Measurements from ENCODE around the gene DYNLT2.

DYNLT2 gene

DNA sequence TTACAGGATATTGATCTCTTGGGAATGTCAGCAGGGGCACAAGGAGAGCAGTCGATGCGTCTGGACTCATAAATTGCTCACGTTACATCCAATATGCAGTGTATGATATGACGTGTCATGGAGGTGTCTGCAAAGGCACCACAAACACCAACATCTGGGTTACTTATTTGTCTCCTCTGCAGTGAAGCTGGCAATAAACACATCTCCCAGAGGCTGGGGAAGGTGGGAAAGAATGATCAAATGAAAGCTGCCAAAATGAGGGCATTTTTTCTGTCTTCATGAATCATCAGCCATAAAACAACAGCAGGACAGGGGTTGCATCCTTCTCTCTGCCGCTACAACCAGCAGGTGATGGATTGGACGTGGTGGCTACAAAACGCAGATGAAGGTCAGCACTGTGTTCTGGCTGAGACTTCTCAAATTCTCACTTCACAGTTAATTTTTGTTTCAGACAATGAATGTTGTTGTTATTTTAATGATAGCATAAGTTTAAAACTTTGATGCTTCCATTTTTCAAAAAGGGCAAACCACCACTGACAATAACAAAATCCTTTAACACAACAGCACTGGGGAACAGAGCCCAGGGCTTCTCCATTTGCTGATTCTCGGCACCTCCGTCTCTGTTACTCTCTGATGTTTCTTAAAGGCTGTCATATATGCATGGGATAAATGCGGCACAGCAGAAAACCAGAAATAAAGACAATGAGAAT is 47.5 kb upstream of the DYNLT2 start:
- no peak overlapping the region for H3K9ac ChIP-seq
- no peaks in the 10 kb centered on the region; the same call in 1 of the 2 replicates for H3K27me3 ChIP-seq (ENCODE audit: insufficient read depth, low read depth)
- H3K79me2 ChIP-seq (ENCODE audit: insufficient read depth, low read depth) = no peaks in the 10 kb centered on the region
- no peaks in the 10 kb centered on the region for H4K20me1 ChIP-seq (ENCODE audit: insufficient read depth)
- H3K4me1 ChIP-seq (ENCODE audit: low read depth, poor library complexity, severe bottlenecking) = peaks cover 42% of the 10 kb centered on the region
- TF ChIP-seq, protein P1, sequence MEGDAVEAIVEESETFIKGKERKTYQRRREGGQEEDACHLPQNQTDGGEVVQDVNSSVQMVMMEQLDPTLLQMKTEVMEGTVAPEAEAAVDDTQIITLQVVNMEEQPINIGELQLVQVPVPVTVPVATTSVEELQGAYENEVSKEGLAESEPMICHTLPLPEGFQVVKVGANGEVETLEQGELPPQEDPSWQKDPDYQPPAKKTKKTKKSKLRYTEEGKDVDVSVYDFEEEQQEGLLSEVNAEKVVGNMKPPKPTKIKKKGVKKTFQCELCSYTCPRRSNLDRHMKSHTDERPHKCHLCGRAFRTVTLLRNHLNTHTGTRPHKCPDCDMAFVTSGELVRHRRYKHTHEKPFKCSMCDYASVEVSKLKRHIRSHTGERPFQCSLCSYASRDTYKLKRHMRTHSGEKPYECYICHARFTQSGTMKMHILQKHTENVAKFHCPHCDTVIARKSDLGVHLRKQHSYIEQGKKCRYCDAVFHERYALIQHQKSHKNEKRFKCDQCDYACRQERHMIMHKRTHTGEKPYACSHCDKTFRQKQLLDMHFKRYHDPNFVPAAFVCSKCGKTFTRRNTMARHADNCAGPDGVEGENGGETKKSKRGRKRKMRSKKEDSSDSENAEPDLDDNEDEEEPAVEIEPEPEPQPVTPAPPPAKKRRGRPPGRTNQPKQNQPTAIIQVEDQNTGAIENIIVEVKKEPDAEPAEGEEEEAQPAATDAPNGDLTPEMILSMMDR (conservative IDR thresholded peaks at IDR 0.05; ENCODE audit: low read depth, low read length) = no peak
- no peak overlapping the region for H3K4me2 ChIP-seq
- no peak overlapping the region for H3K27ac ChIP-seq
- no peak overlapping the region; the same call in 1 of the 2 replicates for H2AFZ ChIP-seq (ENCODE audit: low read depth)
- no peaks in the 10 kb centered on the region for H3K36me3 ChIP-seq (ENCODE audit: insufficient read depth)
- no peak overlapping the region for H3K4me3 ChIP-seq (IDR thresholded peaks at IDR 0.05; ENCODE audit: insufficient read depth, low read depth, low read length)

DNA sequence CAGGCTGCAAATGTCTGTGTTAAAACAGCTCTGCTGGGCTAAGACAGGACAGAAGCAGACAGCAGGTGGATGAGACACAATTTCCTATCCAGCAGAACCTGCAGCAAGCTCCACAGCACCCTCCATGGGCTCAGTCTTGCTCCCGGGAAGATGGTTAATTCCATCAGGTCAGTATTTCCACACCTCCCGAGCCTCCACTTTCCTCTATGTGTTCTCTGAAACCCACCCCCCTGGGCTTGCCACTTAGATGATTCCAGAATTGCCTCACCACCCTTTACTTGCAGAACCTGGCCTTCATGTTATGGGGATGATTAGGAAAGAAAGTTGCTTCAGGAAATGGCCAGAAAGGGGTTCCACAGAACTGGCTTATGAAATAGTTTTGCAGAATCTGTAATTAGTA is 43.8 kb upstream of the DYNLT2 start:
- H3K4me3 ChIP-seq (IDR thresholded peaks at IDR 0.05; ENCODE audit: insufficient read depth, low read depth, low read length) = no peak overlapping the region
- H3K4me2 ChIP-seq = no peak overlapping the region
- no peaks in the 10 kb centered on the region for H3K36me3 ChIP-seq (ENCODE audit: insufficient read depth)
- H4K20me1 ChIP-seq (ENCODE audit: insufficient read depth) = no peaks in the 10 kb centered on the region
- H3K79me2 ChIP-seq (ENCODE audit: insufficient read depth, low read depth) = no peaks in the 10 kb centered on the region
- no peak overlapping the region for H3K27ac ChIP-seq
- H3K27me3 ChIP-seq (ENCODE audit: insufficient read depth, low read depth) = no peaks in the 10 kb centered on the region; the same call in 1 of the 2 replicates
- TF ChIP-seq, protein P1 (conservative IDR thresholded peaks at IDR 0.05; ENCODE audit: low read depth, low read length) = no peak
- no peak overlapping the region for H3K9ac ChIP-seq
- no peak overlapping the region for H2AFZ ChIP-seq (ENCODE audit: low read depth)
- peaks cover 15% of the 10 kb centered on the region for H3K4me1 ChIP-seq (ENCODE audit: low read depth, poor library complexity, severe bottlenecking)

DNA sequence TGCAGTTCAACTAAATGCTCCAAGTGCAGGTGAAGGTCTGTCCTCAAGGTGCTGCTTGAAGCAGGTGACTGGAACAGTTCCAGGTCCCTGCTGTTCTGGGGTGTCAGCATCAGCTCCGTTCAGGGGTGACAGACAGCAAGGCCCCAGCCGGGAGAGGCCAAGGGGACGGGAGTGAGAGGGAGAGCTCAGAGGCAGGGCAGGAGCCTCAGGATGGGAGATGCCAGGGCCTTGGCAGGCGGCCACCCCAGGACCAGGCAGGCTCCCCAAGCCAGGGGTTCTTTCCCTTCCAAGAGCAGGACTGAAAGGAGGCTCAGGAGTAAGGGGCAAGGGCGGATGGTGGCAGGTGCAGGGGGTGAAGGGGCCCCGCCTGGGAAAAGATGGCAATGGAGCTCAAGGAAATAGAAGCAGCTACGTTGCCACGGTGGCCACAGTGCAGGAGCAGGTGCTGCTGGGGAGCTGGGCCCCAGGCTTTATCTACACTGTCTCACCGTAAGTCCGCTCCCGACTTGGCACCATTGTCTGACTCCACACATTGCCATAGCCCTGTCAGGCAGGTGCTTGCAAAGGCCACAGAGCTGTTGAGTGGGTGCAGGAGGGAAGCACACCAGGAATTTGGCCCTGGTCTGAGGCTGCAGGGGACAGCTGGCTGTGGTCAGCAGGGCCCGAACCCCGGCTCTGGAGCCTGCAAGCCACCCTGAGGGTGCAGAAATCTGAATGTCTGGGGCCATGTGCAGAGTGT is 43.1 kb upstream of the DYNLT2 start:
- TF ChIP-seq, protein P1 (conservative IDR thresholded peaks at IDR 0.05; ENCODE audit: low read depth, low read length) = no peak
- no peak overlapping the region for H3K4me2 ChIP-seq
- no peaks in the 10 kb centered on the region; the same call in 1 of the 2 replicates for H3K27me3 ChIP-seq (ENCODE audit: insufficient read depth, low read depth)
- H4K20me1 ChIP-seq (ENCODE audit: insufficient read depth) = no peaks in the 10 kb centered on the region
- H3K4me1 ChIP-seq (ENCODE audit: low read depth, poor library complexity, severe bottlenecking) = peaks cover 13% of the 10 kb centered on the region
- H3K4me3 ChIP-seq (IDR thresholded peaks at IDR 0.05; ENCODE audit: insufficient read depth, low read depth, low read length) = no peak overlapping the region
- no peak overlapping the region for H2AFZ ChIP-seq (ENCODE audit: low read depth)
- no peaks in the 10 kb centered on the region for H3K79me2 ChIP-seq (ENCODE audit: insufficient read depth, low read depth)
- H3K9ac ChIP-seq = no peak overlapping the region
- H3K27ac ChIP-seq = no peak overlapping the region
- no peaks in the 10 kb centered on the region for H3K36me3 ChIP-seq (ENCODE audit: insufficient read depth)

DNA sequence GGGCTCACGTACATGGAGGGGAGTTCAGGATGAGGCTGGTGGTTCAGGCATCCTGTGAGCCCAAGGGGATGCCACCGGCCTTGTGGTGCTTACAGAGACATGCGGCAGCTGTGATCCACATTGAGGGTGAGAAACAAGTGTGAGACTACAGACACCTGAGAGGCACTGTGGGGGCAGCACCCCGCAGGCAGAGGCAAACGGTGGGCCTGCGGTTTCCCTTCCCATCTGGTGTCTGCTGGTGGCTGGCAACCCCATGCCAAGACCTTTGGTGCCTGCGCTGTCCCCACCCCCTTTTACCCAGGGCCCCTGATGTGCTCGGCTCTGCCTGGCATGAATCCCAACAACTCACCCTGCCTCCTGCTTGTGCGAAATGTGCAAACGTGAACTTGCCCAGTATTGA is 42.0 kb upstream of the DYNLT2 start:
- no peak overlapping the region for H3K9ac ChIP-seq
- H4K20me1 ChIP-seq (ENCODE audit: insufficient read depth) = no peaks in the 10 kb centered on the region
- H3K4me1 ChIP-seq (ENCODE audit: low read depth, poor library complexity, severe bottlenecking) = peaks cover 6% of the 10 kb centered on the region
- H3K4me2 ChIP-seq = no peak overlapping the region
- no peaks in the 10 kb centered on the region for H3K79me2 ChIP-seq (ENCODE audit: insufficient read depth, low read depth)
- no peaks in the 10 kb centered on the region; the same call in 1 of the 2 replicates for H3K27me3 ChIP-seq (ENCODE audit: insufficient read depth, low read depth)
- H3K27ac ChIP-seq = no peak overlapping the region
- no peaks in the 10 kb centered on the region for H3K36me3 ChIP-seq (ENCODE audit: insufficient read depth)
- TF ChIP-seq, protein P1 (conservative IDR thresholded peaks at IDR 0.05; ENCODE audit: low read depth, low read length) = no peak
- no peak overlapping the region for H3K4me3 ChIP-seq (IDR thresholded peaks at IDR 0.05; ENCODE audit: insufficient read depth, low read depth, low read length)
- no peak overlapping the region for H2AFZ ChIP-seq (ENCODE audit: low read depth)

All from KMS-11 (cell line).